HG03457 (cell line): ENCODE results near the gene KLK13.

Experiments used
- ATAC-seq: cut with Tn5 transposase; IDR thresholded peaks from one replicate; pipeline ENCODE4 v1.9.1; 2021; ENCODE audit warnings: moderate number of reproducible peaks; ENCODE audit not compliant: unreplicated experiment

Gene KLK13

DNA sequence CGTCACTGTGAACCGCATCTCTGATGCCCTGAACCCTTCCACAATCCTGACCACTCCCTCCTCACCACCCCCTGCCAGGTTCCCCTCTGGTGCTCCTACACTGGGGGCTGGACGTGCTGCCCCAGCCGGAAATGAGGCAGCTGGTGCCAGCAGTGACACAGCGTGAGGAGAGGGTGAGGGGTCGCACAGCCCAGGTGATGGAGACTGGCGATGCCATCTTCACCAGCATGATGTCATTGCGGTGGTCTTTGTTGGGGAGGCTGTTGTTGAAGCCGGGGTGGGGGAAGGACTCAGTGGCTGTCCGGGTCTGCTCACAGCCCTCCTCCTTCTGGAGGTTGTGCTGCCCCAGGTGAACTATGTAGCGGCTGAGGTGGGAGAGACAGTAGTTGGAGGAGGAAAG is 40.9 kb downstream of the KLK13 start:
- ATAC-seq = no peak

DNA sequence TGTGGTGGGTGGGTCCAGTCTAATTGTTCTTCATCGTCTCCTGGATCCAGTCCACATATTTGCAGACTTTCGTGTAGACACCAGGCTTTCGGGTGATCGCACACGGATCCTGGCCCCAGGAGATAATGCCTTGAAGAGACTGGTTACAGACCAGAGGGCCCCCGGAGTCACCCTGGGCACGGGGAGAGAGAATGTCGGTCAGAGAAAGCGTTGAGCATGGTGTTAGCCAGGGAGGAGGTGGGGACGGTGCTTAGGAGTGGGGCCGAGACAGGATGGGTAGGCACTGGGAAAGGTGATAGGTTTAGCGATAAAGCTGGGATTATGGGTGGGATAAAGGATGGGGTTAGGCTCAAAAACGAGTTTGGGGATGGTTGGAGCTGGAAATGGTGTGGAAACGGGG is 42.4 kb downstream of the KLK13 start:
- no peak for ATAC-seq

DNA sequence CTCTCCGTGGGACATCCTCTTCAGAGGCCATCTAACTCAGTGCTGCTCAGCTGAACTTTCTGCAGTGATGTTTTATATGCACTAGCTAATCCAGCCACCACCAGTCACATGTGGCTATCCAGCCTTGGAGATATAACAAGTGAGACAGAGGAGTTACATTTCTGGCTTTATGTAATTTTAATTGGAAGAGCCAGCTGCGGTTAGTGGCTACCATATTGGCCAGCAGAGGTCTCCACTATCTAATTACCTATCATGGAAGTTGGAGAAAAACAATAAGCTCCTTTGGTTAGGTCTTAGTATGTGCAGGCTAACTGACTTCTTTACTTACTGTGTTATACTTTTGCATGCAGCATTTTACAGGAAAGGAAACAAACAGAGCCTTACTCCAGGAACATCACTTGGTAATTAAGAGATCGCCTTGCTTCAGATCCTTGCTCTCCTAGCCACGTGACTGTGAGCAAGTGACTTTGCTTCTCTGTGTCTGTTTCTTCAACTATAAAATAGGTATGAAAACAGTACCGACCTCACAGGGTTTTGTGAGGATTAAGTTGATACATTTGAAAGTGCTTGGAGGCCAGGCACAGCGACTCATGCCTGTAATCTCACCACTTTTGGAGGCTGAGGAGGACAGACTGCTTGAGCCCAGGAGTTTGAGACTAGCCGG is 43.8 kb downstream of the KLK13 start:
- no peak for ATAC-seq

DNA sequence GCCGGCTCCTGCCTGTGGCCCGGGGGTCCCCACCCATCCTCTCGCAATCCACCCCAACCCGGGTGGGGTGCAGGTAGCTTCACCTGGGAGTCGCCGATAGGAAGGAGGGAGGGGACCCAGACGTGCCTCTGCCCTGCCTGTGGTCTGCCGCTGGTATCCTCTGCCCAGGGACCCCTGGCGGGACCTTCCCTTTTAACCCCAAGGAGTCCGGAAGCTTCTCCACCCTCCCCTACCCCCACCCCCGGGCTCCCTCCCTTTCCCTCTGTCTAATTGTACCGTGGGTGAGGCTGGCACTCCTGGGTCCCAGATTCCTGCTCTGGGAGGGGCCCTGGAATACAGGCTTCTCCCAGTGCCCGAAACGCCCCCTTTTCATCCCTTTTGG is 45.4 kb downstream of the KLK13 start, which contains the start of gene KLK10:
Gene KLK10, minus strand, starts transcription at position 166 of the 382 bp plus-strand sequence. CDS start 579 bp downstream, outside the sequence.
- no peak for ATAC-seq

DNA sequence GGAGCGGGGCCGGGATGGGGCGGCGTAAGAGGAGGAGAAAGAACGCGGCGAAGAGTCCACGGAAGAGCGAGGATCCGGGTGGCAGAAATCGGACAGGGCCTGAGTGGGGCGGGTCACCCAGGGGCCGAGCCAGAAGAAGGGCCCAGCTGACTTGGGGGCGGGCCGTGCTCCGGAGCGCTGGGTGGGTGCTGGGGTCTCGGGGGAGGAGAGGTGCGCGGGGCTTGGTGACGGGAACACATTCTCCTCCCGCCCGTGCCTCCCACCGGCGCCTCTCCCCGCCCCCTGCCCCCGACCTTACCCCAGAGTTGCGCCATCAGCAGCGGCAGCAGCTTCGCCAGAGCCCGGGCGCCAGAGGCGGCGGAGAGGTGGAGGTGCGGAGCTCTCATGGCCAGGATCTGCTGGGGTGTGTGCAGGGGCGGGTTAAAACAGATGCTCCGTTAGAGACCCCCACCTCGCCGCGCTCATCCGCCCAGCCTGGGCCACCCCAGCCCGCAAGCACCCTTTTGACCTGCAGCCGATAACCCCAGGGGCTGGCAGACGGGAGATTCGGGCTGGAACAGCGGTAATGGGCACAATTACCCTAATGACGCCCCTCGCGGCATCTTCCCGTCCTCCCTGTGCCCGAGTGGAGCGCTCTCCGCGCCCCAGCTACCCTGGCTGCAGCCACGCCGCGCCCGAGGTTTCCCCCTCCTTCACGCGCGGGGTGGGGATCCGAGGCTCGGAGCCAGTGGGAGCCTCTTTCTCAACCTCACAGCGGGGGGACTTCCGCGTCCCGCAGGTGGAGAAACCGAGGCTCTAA is 45.9 kb downstream of the KLK13 start:
- ATAC-seq = no peak

DNA sequence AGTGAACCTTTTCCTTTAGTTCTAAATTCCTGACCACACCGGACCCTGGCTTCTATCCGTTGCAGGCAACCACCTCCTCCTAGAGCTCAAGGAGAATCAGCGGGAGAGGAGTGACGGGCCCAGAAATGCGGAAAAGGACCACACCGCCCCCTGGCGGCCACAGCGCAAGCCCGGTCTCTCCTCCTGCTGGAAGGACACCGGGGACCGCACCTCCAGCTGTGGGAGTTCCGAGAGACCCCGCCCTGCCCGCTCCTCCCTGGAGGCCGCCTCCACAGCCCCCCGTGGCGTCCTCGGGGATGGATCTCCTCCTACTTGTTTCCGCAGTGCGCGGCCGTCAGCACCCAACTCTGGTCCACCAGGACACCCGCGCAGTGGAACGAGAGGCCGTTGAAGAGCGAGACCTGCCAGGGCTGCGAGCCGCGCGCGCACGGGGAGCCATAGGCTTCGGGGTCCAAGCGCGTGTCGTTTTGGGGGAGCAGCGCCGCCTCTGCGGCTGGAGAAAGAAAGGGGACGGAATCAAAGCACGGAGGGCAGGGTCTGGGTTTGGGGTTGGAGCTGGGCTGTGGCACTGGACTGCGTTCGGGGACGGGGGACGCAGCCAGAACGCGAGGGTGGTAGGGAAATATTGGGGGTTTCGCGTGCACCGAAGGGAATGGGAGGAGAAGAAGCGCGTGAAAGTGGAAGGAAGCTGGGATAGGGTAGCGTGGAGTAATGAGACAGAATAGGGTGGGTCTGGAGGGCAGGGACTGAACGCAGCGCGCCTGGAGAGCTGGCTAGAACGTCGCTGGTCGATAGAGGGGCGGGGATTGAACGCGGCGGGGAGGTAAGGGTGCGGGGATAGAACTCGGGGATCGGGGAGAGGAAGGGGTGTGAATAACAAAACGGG is 47.9 kb downstream of the KLK13 start:
- no peak for ATAC-seq

DNA sequence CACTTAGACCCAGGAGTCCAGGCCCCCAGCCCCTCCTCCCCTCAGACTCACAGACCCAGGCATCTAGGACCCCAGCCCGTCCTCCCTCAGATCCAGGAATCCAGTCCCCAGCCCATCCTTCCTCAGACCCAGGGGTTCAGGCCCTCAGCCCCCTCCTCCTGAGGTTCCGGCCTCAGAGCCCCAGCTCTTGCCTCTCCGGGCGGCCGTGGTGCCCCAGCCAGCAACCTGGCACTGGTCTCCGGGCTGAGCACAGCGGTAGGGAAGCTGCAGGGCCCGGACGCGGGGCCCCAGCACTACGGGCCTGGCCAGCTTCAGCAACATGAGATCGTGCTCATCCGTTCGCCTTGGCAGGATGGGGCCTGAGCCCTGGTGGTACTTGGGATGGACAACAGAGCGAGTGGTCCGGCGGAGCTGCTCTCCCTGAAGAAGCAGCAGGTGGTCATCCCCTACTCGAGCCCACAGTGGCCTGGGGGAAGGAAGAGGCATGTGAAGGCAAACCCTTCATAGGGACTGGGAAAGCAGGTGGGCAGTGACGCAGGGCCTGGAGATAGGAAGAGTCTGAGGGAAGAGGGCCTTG is 49.1 kb downstream of the KLK13 start:
- ATAC-seq = no peak

DNA sequence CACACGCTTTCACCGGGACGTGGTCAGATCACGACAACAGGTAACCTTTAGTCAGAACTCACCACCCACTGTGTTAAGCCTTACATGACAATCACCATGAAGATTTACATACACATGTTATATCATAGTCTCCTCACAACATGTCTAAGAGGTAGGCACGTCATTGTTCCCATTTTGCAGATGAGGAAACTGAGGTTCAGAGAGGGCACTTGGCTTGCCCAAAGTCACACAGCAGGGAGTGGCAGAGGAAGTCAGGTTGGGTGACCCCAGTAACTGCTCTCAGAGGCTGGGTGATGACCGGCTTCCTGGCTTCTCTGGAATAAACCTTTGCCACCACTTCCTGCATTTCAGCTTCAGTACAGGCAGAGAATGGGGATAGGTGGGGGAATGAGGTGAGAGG is 50.6 kb downstream of the KLK13 start:
- ATAC-seq = no peak

DNA sequence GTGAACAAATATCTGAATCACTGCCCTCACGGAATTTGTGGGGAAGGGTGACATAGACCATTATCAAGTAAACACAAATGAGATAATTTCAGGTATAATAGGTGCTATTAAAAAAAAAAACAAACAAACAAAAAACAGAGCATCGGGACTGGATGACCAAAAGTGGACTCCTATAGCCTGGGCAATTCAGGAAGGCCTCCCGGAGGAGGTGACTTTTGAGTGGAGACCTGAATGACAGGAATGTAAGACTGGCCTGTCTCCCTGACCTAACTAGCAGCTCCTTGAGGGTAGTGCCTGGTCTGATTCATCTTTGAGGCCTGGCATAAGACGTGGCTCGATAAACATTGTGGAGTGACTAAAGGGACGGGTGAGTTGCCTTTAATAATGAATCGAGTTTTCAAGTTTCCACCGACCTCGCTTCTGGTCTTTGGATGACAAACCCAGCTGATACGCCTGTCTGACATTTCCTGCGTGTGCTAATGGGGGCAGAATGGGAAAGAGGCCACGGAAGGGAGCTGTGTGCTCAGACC is 52.2 kb downstream of the KLK13 start:
- ATAC-seq = no peak

DNA sequence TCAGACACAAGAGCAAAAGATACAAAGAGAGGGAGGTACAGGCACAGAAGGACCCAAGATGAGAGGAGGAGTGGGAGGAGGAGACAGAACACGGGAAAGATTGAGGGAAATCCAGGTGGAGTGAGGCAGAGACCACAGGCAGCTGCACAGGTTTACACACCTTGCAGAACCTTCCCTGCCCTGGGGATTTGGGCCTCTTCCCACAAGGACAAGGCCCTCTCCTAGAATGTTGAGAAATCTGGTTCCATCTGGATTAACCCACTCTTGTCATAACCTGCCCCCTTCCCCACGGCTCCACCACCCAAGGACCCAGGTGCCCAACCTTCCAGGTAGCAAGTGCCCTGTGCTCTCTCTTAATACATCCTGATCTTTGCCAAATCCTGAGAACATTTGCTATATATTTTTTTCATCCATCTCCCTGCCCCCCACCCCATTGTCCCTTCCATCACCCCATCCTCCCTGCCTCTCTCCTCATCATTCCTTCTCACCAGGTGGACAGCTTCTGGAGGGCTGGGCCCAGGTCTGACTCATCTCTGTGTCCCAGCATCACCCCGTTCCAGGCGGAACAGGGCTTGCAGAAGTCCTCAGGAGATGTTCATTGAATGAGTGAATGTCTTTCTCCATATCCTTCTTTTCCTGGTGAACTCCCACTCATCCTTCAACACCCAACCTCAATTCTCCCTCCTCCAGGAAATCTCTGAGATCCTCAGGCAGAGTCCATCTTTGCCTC is 54.7 kb downstream of the KLK13 start:
- ATAC-seq = no peak

DNA sequence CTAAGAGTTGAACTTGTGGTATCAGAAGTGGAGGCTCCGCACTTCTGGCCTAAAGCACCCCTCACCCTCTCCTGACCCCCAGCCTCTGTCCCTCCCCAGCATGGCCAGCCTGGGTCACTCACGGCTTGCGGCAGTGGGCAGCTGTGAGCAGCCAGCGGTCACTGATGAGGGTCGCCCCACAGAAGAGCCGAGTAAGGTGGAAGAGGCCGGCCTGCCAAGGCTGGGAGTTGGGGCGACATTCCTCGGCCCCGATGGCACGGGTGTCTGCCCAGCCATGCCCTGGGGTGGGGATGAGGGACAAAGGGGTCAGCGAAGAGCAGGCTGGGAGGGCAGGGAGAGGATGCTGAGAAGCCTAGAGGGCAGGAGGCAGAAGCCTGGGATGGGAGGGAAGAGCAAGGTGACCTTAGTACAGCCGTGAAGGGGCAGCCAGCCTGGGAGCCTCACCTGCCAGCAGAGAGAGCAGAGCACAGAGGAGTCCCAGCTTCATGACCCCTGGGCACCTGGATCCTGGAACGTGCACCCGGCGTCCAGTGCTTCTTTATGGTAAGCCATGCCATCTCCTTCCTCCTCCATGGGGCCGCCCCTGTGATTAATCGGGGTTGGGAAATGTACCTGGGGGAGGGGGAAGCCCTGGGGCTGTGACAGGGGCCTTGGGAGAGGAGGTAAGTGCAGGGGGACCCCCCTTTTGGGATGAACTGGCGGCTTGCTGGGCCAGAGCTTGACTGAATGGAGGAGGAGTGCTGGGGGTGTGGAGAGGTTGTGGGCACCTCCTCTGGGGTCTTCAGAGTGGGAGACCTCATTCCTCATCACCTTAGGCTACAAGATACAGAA is 55.6 kb downstream of the KLK13 start:
- ATAC-seq = no peak

DNA sequence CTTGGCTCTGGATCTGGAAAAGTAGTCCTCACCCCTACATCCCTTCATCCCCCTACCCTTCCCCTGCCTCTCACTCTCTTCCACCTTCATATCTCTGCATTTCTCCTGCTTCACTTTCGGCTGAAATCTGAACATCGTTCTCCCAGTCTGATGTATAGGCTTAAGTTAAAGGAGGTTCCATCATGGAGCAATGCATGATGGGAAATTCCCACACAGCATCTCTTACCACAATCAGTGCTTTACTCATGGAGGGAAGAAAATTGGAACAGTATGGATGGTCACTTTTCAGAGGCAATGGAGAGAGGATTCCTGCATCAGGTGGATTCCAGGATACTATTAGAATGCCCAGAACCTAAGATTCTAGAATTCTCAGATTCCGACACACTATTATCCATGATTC is 57.4 kb downstream of the KLK13 start:
- ATAC-seq = no peak

DNA sequence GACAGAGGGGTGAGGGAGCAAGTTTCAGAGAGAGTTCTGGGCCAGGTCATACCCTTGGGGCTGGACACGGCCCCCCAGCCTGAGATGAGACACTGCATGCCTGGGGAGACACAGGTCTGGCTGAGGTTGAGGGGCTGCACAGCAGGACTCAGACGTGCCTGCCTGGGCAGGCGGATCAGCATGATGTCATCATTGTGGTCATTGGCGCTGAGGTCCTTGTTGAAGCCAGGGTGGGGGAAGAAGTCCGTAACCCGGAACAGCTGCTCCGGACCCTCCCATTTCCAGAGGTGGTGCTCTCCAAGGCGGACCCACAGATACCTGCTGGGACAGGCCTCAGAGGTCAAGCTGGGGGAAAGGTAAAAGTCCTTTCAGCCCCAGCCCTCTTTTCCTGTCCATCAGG is 58.5 kb downstream of the KLK13 start:
- ATAC-seq = no peak
